Spleen (tissue), 7 donors: ENCODE results near the gene SGCA.

Experiments
- POLR2AphosphoS5 ChIP-seq, 3 donors: sonication (generic); formaldehyde crosslinking; IDR thresholded peaks; one replicate each; pipeline ENCODE4 v1.5.1; 2017; ENCODE audit warnings: antibody characterized with exemption in 3 of 3
- TF ChIP-seq, protein P1 (sequence below), 11 experiments: fragments of 200-600 bp in 7 of 11; fragments of 450-650 bp in 4 of 11; sonication (generic) in 4 of 11; IDR thresholded peaks in 8 of 11; conservative IDR thresholded peaks in 3 of 11; 1 replicate in 7 of 11; 2 replicates in 4 of 11; pipeline versions ENCODE4 v1.4.0 to v1.8.0; 2016 to 2021; ENCODE audit warnings: antibody characterized with exemption in 11 of 11, inconsistent platforms in 4 of 11, mild to moderate bottlenecking in 1 of 11
- donor health status: DM: no; HTN: no; CAD: no; lungs with moderate emphysema.
- donor health status: DM: no; HTN: no; CAD: no.
- donor health status: DM: no; HTN: no; CAD: no.

DNA sequence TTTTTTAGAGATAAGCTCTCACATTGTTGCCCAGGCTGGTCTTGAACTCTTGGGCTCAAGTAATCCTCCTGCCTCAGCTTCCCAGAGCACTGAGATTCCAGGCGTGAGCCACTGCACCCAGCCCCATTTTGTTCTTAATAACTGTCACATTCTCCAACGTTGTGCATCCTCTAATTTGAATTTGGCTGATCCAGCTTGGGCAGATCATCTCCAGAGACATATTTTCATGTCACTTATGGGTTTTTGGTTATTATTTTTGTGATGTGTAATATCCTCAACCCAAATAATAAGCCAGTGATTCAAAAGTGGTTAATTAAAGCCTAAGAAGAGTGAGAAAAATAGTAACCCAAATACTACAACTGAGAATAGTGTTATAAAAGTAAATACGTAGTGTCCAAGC is 51.8 kb downstream of the SGCA start:
- TF ChIP-seq POLR2AphosphoS5 (IDR thresholded peaks at IDR 0.05): no peak
- TF ChIP-seq, protein P1, sequence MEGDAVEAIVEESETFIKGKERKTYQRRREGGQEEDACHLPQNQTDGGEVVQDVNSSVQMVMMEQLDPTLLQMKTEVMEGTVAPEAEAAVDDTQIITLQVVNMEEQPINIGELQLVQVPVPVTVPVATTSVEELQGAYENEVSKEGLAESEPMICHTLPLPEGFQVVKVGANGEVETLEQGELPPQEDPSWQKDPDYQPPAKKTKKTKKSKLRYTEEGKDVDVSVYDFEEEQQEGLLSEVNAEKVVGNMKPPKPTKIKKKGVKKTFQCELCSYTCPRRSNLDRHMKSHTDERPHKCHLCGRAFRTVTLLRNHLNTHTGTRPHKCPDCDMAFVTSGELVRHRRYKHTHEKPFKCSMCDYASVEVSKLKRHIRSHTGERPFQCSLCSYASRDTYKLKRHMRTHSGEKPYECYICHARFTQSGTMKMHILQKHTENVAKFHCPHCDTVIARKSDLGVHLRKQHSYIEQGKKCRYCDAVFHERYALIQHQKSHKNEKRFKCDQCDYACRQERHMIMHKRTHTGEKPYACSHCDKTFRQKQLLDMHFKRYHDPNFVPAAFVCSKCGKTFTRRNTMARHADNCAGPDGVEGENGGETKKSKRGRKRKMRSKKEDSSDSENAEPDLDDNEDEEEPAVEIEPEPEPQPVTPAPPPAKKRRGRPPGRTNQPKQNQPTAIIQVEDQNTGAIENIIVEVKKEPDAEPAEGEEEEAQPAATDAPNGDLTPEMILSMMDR (IDR thresholded peaks at IDR 0.05 in 8 of 11, conservative IDR thresholded peaks at IDR 0.05 in 3 of 11): no peak
